HG03571 (cell line): ENCODE data around the gene MTX3.

Experiments used
- ATAC-seq: cut with Tn5 transposase; IDR thresholded peaks from one replicate; pipeline ENCODE4 v1.9.1; 2021; ENCODE audit not compliant: unreplicated experiment

Gene MTX3

DNA sequence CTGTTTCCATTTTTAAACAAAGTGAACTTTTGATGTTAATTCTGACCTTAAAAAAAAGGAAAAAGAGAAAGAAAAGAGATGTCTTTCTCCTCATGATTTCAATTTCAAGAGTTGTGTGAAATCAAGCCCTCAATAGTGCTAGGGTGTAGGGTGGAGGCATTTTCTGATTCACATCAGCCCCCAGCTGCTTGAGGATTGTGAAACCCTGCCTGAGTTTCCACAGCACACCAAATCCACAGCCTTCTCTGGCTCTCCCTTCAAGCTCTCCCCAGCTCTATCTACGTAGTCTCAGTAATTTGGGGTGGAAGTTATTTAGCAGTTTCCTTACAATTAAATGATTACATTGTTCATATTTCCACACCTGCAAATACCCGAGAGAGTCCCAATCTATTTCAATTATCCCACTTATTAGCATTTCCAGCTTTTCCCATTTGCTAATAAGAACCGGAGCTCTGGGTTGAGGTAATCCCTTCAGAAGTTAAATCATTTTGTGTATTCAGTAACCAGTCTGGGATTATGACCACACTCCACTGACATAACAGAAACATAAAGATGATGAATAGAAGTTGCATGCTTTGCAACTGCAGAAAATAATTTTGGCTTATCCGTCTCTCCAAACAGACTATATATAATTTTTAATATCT, 54.9 kb downstream of the MTX3 start:
- no peak for ATAC-seq

DNA sequence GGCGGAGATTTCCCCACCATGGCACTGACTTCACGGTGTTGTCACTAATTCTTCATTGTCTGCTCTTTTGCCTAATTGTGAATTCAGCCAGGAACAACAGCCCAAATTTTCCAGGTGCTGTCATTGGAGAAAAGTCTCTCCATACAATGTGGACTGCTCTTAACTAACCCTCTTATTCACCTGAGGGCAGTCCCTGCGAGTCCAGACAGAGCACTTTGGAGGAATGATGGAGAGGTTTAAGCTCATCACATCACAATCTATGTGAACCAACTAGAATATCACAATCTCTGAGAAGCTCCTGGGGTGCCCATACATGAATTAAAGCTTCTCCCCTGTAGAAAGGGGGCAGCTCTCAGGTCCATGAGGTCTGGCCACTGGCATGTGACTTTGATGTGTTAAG, 56.4 kb downstream of the MTX3 start:
- no peak for ATAC-seq

DNA sequence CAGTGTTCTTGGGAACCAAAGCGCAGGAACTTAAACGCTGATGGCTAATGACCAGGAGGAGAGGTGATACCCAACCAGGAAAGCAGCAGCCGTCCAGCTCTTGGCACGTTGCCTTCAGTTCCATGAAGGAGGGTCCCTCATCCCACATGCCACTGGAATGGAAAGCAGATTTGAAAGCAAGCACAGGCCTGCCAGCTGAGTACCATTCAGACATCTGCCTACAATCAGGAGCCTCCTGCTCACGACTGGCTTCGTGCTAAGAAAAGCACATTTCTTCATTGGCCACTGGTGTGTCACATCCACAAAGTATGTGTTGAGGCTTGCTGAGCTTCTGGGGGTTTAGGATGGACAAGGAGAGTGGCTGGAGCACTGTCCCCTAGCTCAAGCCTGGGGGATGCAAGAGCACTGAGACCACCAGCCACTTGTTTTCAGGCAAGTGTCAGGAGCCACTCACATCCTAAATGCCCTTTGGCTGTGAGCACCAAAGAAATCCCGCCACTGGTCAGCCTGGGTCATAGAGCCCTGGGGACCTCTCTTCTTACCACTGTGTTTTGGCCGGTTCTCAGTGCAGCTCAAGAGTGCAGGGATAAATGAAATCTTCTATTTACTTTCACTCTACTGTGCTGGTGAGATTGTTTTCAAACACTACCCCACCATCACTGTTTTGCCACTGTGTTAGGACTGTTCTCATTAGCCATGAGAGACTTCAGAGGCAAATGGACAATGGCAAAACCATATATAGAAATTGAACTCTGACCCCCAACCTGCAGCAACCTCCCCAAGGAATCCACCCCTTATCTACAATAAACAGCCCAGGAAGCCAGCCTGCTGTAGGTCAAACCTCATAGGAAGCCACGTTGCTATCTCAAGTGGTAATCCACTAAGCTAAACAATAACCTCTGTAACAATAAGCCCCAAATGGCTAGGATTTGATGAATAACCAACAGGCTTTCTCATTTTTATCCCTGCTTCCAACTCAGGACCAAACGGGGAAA, 58.3 kb downstream of the MTX3 start:
- ATAC-seq, result no peak

DNA sequence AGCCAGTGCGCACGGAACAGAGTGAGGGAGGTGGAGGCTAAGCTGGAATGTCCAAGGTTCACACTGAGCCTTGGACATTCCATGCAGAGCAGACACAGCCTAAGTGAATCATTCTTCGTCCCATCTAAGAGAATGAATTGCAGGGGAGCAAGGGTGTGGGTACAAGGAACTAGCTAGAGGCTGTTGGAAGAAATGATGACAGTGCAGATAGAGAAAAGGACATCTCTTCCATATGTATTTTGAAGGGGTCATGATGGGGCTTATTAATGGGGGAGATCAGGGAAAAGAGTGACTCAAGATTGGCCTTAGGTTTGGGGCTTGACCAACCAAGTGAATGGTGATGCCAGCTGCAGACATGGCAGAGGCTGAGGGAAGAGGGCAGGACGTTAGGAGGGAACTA, 59.2 kb downstream of the MTX3 start:
- ATAC-seq, result no peak

- ATAC-seq, result no peak
These were observed 59.7 kb downstream of the MTX3 start for GRCh38 chr5:79931409-79931808.

- no peak for ATAC-seq
These were observed 62.0 kb downstream of the MTX3 start for GRCh38 chr5:79929095-79929494.
